B cell (primary cell): Measurements from ENCODE around the gene RIPOR1.

Source experiments
- CTCF ChIP-seq: fragments of 200-600 bp; IDR thresholded peaks from one replicate; pipeline ENCODE4 v1.8.0; 2022; ENCODE audit warnings: antibody characterized with exemption, mild to moderate bottlenecking
- EZH2 ChIP-seq: IDR thresholded peaks from 2 replicates; pipeline ENCODE4 v1.6.1; 2012; ENCODE audit warnings: borderline replicate concordance, low read depth, mild to moderate bottlenecking, moderate library complexity, low read length; ENCODE audit not compliant: insufficient read depth, poor library complexity, severe bottlenecking

DNA sequence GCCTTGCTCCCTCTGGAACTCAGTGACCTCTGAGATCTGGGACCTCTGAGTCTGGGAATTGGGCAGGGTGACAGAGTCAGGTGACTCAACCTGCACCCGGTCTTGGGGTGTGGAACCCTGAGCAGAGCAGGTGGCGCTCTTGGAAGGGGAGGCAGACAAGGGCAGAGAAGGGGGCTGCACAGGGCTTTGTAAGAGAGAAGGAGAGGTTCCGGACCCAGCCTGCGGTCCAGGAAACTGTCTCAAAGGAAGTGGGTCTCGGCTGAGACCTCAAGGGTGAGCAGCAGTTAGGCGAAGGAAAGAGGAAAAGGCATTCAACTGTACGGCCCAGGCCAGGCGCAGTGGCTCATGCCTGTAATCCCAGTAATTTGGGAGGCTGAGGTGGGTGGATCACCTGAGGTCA lies 10.0 kb upstream of the RIPOR1 start:
- no peak for TF ChIP-seq CTCF
- TF ChIP-seq EZH2, result no peak
